NCI-H187 (cell line): ENCODE data around the gene C21orf91.

ENCODE experiments used
- DNase-seq, 2 experiments: peaks; one replicate each; lab custom pipeline; 2025; lab: John Stamatoyannopoulos, UW

Gene C21orf91

DNA sequence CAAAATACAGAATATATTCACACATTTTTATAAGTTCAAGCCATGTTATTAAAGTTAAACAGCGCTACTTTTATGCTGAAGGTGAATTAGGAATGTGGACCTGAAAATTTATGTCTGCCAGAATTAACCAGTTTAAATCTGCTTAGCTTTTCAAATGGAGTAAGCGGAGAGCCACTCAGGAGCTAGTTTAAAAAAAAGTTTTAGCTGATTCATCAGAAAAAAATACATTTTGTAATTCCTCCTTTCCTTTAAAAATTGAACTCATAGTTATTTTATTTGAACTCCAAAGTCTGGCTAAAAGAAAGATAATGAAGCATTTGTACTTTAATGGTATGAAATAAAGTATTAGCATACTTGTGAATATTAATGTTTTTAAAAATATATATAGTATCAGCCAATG, 21.2 kb downstream of the C21orf91 start:
- DNase-seq = no peak

- DNase-seq = no peak
Measured at GRCh38 chr21:17796503-17796902, 22.7 kb downstream of the C21orf91 start.

- DNase-seq = no peak
Measured at GRCh38 chr21:17796037-17796403, 23.1 kb downstream of the C21orf91 start.

DNA sequence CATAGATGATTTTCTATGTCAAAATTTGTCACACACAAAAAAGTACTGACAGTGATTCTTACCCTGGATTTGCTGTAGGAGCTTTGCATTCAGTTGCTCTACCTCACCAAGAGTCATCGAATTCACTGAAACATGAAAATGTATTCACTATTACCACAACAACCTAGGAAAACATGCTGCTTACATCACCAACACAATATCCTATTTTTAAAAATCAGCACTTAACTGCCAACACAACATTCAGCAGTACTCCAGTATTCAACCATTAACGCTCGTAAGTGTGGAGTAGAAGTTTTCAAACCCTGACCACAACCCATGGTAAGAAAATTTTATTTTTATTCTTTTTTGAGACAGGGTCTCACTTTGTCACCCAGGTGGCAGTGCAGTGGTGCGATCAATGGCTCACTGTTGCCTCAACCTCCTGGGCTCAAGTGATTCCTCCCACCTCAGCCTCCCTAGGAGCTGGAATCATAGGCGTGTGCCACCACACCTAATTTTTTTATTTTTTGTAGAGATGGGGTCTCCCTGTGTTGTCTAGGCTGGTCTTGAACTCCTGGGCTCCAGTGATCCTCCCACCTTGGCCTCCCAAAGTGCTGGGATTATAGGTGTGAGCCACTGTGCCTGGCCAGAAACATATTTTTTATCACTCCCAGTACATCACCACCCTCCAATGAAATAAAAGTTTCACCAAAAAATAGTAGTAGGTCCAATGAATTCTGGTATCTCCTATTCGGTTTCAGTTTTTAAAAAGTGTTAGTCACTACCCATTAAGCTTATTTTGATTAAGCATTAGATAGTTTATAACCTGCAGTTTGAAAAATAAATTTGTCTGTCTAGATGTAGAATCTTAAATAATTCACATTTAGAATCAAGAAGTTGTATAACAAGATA, 23.8 kb downstream of the C21orf91 start:
- DNase-seq = no peak

DNA sequence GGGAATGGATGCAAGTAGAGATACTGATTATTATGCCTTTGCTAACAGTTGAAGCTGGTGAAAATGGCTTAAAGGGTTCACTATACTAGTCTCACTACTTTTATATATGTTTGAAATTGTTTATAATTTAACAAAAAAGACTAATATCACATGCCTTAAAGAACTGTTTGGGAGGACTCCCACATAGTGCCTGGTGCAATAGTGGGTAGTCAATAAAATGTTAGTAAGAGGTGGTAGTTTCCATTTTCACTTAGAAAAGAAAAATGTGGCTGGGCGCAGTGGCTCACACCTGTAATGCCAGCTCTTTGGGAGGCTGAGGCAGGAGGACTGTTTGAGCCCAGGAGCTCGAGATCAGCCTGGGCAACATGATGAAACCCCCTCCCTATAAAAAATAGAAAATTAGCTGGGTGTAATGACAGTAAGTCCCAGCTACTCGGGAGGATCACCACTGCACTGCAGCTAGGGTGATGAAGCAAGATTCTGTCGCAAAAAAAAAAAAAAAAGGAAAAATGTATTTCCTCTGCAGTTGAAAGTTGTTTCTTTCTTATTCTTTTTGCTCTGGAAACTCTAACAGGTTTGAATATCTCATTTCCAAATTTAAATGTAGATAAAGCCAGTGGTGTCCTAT, 24.5 kb downstream of the C21orf91 start:
- no peak for DNase-seq

DNA sequence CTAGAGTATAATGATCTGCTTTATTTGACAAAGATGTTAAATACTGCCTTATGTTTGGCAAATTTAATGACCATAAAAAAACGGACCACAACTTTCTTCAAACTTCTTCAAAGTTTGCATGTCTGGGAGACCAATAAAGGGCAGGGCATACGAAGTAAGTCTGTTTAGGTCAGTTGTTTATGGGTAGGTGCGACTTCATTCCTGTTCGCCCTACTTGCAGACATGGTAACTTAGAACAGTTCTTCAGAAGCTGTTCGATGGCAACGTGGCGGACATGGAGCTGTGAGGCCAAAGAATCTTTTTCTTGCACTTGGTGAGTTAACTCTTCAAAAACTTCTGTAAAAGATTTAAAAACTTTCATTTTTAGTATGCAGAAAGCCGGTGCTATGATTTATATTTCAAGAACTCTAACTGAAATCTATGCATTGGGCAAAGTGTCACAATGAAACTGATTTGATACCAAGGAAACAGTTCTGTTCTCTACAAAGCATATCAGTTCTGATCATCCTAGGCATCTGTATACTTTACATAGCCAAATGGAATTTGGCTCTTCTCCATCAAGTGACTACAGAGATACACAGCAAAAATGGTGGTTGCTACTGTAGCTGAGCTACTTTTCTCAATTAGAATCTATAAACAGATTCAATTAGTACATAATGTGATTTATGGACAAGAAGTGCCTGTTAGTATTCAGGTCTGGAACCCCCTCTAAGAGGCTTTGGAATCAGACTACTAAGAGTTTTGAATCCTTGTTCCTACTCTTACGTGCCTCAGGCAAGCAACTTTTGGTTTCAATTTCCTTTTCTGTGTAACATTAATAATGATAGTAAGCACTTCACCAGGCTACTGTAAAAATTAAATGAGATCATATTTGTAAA, 25.7 kb downstream of the C21orf91 start:
- no peak for DNase-seq

- DNase-seq = no peak
Measured at GRCh38 chr21:17789656-17790055, 29.5 kb downstream of the C21orf91 start.

DNA sequence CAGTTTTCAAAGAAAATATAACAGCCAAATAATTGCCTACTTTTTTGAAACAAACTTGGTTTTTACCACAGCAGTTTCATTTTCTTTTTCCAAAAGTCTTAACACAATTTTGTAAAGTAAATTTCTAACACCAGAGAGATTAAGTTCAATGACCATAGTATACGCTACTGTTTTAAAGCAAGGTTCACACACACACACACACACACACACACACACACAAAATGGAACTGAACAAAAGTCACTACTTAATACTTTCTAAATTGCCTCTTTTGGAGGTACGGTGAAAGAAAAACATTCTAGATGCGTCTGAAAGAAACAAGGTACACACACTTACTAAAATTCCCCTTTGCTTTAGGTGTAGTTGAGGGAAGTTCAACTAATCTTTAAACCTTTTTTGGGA, 30.1 kb downstream of the C21orf91 start:
- DNase-seq = no peak

GRCh38 chr21:17786851-17787181, 32.3 kb downstream of the C21orf91 start:
- no peak for DNase-seq

DNA sequence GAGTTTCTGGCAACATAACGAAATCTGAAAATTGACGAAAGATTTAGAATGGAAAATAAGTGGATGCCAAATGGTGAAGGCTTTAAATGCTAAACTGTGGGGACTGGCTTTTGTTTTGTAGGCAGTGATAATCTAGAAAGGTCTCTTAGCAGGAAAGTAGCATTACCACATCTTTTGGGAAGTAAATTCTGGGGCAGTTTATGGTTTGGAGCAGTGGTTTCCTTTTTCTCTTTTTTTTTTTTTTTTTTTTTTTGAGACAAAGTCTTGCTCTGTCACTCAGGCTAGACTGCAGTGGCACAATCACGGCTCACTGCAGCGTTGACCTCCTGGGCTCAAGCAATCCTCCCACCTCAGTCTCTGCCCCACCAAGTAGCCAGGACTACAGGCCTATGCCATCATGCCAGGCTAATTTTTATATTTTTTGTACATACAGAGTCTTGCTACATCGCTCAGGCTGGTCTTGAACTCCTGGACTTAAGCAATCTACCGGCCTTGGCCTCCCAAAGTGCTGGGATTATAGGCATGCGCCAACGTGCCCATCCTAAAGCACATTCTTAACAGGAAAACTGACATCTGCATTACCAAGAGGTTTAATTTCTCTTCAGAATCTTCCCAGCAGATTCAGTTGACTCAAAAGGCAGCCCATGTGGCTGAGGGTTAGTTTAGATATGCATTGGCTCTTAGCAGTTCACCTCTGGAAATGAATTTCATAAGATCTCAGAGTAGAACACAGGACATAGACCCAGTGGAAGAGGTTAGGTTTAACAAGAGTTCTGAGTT, 32.9 kb downstream of the C21orf91 start:
- DNase-seq = no peak

- DNase-seq = no peak
Measured at GRCh38 chr21:17785403-17785788, 33.8 kb downstream of the C21orf91 start.

GRCh38 chr21:17784604-17785402, 34.4 kb downstream of the C21orf91 start:
- no peak for DNase-seq

- no peak for DNase-seq
Measured at GRCh38 chr21:17784180-17784598, 35.0 kb downstream of the C21orf91 start.

- no peak for DNase-seq
Measured at GRCh38 chr21:17783481-17784179, 35.5 kb downstream of the C21orf91 start.

DNA sequence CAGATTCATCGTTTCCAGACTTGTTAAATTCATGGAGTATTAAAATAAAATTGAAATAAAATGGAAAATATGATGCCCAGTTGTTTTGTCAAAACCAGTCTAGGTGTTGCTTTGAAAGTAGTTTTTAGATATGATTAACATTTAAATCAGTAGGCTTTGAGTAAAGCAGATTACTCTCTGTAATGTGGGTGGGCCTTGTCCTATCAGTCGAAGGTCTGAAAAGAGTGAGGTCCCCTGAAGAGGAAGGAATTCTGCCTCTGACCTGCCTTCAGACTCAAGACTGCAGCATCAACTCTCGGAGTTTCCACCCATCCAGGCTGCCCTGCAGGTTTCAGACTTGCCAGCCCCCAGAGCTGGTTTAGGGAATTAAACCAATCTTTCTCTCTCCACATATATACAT, 36.2 kb downstream of the C21orf91 start:
- DNase-seq = no peak

GRCh38 chr21:17782051-17782450, 37.1 kb downstream of the C21orf91 start:
- DNase-seq = no peak

- no peak for DNase-seq
Measured at GRCh38 chr21:17781524-17781923, 37.6 kb downstream of the C21orf91 start.

- DNase-seq = no peak
Measured at GRCh38 chr21:17780539-17780938, 38.6 kb downstream of the C21orf91 start.

DNA sequence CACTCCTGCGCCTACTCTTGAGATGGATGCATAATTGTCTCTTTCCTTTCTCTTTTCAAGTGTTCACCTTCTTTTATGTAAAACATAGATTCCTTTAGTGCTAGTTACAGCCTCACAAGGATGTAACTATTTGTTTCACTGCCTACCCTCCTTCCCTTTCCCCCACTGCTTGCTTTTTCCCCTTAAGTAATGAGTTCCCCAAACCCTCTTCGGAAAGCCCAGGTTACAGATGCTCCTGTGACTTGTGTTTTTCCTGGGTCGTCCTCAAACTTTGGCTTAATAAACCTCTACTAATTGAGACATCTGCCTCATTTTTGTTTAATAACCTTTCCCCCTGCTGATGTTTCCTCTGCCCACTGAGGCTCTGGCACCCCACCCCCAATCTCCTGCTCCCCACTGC, 39.2 kb downstream of the C21orf91 start:
- no peak for DNase-seq

- DNase-seq = no peak
Measured at GRCh38 chr21:17779496-17779895, 39.7 kb downstream of the C21orf91 start.
